SK-N-SH treated with all-trans-retinoic acid at 6 μM for 48 hours (cell line): ENCODE data around the gene GOLGA5.

Source experiments
- GLIS3 ChIP-seq: fragments of 250-450 bp; sonication (Bioruptor Pico); IDR thresholded peaks from 2 replicates; pipeline ENCODE4 v1.5.0; 2020; ENCODE audit warnings: mild to moderate bottlenecking, moderate library complexity
- OSR1 ChIP-seq: fragments of 250-450 bp; sonication (Bioruptor Pico); IDR thresholded peaks from 2 replicates; pipeline ENCODE4 v1.8.0; 2022; ENCODE audit warnings: moderate library complexity, mild to moderate bottlenecking, inconsistent platforms
- PATZ1 ChIP-seq: fragments of 250-450 bp; sonication (Bioruptor Pico); IDR thresholded peaks from 2 replicates; pipeline ENCODE4 v1.8.0; 2020; ENCODE audit warnings: mild to moderate bottlenecking, moderate library complexity, borderline replicate concordance
- POU6F1 ChIP-seq: fragments of 250-450 bp; sonication (Bioruptor Pico); IDR thresholded peaks from 2 replicates; pipeline ENCODE4 v1.8.0; 2021; ENCODE audit warnings: low read depth, mild to moderate bottlenecking, moderate library complexity, borderline replicate concordance
- RARB ChIP-seq: fragments of 250-450 bp; sonication (Bioruptor Pico); IDR thresholded peaks from 2 replicates; pipeline ENCODE4 v1.8.0; 2021; ENCODE audit warnings: mild to moderate bottlenecking, moderate library complexity
- TCF4 ChIP-seq: fragments of 250-450 bp; sonication (Bioruptor Pico); IDR thresholded peaks from 2 replicates; pipeline ENCODE4 v1.8.0; 2021; ENCODE audit warnings: mild to moderate bottlenecking, moderate library complexity, borderline replicate concordance
- ZC3H10 ChIP-seq: fragments of 250-450 bp; sonication (Bioruptor Pico); IDR thresholded peaks from 2 replicates; pipeline ENCODE4 v1.5.1; 2021; ENCODE audit warnings: mild to moderate bottlenecking, moderate library complexity
- ZFP30 ChIP-seq: fragments of 450-650 bp; formaldehyde crosslinking; IDR thresholded peaks from 2 replicates; pipeline ENCODE4 v1.5.0; 2022; ENCODE audit warnings: mild to moderate bottlenecking, moderate library complexity
- ZNF565 ChIP-seq: fragments of 450-650 bp; formaldehyde crosslinking; conservative IDR thresholded peaks from 2 replicates; pipeline ENCODE4 v1.5.0; 2020; ENCODE audit warnings: low read depth, mild to moderate bottlenecking, moderate library complexity
- ZNF70 ChIP-seq: fragments of 450-650 bp; formaldehyde crosslinking; IDR thresholded peaks from 2 replicates; pipeline ENCODE4 v1.5.0; 2020; ENCODE audit warnings: mild to moderate bottlenecking, moderate library complexity
- TF ChIP-seq, protein P1 (sequence below): fragments of 250-450 bp; sonication (Bioruptor Pico); IDR thresholded peaks from 2 replicates; pipeline ENCODE4 v1.5.0; 2020; ENCODE audit warnings: mild to moderate bottlenecking, moderate library complexity
- TF ChIP-seq, protein P2 (sequence below): fragments of 250-450 bp; sonication (Bioruptor Pico); IDR thresholded peaks from 2 replicates; pipeline ENCODE4 v1.5.1; 2021; ENCODE audit warnings: mild to moderate bottlenecking, moderate library complexity
- TF ChIP-seq, protein P3 (sequence below): fragments of 250-450 bp; sonication (Bioruptor Pico); IDR thresholded peaks from 2 replicates; pipeline ENCODE4 v1.5.1; 2020; ENCODE audit warnings: low read depth, mild to moderate bottlenecking, moderate library complexity

DNA sequence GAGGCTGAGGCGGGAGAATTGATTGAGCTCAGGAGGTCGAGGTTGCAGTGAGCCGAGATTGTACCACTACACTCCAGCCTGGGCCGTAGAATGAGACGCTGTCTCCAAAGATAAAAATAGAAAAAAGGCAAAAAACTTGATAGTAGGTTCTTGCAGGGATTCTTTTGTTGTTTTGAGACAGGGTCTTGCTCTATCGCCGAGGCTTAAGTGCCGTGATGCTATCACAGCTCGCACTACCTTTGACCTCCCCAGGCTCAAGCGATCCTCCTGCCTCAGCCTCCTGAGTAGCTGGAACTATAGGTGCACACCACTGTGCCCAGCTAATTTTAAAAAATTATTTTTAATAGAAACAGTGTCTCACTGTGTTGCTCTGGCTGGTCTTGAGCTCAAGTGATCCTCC is 4.7 kb downstream of the GOLGA5 start:
- TF ChIP-seq RARB (no peak), ZNF565 (no peak), PATZ1 (CRISPR knock-in tag) (no peak), ZNF70 (CRISPR knock-in tag) (no peak), TCF4 (CRISPR knock-in tag) (no peak), ZFP30 (CRISPR knock-in tag) (no peak), POU6F1 (CRISPR knock-in tag) (no peak), OSR1 (CRISPR knock-in tag) (no peak), ZC3H10 (CRISPR knock-in tag) (no peak), GLIS3 (CRISPR knock-in tag) (no peak)
- TF ChIP-seq, protein P1, sequence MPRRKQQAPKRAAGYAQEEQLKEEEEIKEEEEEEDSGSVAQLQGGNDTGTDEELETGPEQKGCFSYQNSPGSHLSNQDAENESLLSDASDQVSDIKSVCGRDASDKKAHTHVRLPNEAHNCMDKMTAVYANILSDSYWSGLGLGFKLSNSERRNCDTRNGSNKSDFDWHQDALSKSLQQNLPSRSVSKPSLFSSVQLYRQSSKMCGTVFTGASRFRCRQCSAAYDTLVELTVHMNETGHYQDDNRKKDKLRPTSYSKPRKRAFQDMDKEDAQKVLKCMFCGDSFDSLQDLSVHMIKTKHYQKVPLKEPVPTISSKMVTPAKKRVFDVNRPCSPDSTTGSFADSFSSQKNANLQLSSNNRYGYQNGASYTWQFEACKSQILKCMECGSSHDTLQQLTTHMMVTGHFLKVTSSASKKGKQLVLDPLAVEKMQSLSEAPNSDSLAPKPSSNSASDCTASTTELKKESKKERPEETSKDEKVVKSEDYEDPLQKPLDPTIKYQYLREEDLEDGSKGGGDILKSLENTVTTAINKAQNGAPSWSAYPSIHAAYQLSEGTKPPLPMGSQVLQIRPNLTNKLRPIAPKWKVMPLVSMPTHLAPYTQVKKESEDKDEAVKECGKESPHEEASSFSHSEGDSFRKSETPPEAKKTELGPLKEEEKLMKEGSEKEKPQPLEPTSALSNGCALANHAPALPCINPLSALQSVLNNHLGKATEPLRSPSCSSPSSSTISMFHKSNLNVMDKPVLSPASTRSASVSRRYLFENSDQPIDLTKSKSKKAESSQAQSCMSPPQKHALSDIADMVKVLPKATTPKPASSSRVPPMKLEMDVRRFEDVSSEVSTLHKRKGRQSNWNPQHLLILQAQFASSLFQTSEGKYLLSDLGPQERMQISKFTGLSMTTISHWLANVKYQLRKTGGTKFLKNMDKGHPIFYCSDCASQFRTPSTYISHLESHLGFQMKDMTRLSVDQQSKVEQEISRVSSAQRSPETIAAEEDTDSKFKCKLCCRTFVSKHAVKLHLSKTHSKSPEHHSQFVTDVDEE, result no peak
- TF ChIP-seq, protein P2, sequence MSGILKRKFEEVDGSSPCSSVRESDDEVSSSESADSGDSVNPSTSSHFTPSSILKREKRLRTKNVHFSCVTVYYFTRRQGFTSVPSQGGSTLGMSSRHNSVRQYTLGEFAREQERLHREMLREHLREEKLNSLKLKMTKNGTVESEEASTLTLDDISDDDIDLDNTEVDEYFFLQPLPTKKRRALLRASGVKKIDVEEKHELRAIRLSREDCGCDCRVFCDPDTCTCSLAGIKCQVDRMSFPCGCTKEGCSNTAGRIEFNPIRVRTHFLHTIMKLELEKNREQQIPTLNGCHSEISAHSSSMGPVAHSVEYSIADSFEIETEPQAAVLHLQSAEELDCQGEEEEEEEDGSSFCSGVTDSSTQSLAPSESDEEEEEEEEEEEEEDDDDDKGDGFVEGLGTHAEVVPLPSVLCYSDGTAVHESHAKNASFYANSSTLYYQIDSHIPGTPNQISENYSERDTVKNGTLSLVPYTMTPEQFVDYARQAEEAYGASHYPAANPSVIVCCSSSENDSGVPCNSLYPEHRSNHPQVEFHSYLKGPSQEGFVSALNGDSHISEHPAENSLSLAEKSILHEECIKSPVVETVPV (CRISPR knock-in tag), result no peak
- TF ChIP-seq, protein P3, sequence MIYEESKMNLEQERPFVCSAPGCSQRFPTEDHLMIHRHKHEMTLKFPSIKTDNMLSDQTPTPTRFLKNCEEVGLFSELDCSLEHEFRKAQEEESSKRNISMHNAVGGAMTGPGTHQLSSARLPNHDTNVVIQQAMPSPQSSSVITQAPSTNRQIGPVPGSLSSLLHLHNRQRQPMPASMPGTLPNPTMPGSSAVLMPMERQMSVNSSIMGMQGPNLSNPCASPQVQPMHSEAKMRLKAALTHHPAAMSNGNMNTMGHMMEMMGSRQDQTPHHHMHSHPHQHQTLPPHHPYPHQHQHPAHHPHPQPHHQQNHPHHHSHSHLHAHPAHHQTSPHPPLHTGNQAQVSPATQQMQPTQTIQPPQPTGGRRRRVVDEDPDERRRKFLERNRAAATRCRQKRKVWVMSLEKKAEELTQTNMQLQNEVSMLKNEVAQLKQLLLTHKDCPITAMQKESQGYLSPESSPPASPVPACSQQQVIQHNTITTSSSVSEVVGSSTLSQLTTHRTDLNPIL (CRISPR knock-in tag), result no peak
